Testis (tissue), 2 donors: ENCODE data around the gene NRF1.

Source experiments
- POLR2A ChIP-seq: fragments of 450-650 bp; IDR thresholded peaks from one replicate; pipeline ENCODE4 v1.6.1; 2017; ENCODE audit warnings: antibody characterized with exemption, mild to moderate bottlenecking, moderate library complexity
- TF ChIP-seq, protein P1 (sequence below), 3 experiments: fragments of 450-650 bp in 2 of 3; fragments of 200-600 bp in 1 of 3; sonication (generic) in 1 of 3; IDR thresholded peaks; one replicate each; pipeline ENCODE4 v1.5.1; 2016 to 2019; ENCODE audit warnings: antibody characterized with exemption in 3 of 3, mild to moderate bottlenecking in 2 of 3, moderate library complexity in 1 of 3

DNA sequence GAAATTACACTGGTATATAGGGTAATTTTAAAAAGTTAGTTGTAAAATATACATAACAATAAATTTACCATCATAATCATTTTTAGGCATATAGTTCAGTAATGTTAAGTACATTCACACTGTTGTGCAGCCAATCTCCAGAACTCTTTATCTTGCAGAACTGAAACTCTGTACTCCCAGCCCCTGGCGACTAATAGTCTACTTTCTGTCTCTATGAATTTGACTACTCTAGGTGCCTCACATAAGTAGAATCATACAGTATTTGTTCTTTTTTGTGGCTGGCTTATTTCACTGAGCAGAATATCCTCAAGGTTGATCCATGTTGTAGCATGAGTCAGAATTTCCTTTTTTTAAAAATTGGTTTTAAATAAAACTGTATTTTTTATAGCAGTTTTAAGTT, 41.4 kb downstream of the NRF1 start:
- TF ChIP-seq, protein P1, sequence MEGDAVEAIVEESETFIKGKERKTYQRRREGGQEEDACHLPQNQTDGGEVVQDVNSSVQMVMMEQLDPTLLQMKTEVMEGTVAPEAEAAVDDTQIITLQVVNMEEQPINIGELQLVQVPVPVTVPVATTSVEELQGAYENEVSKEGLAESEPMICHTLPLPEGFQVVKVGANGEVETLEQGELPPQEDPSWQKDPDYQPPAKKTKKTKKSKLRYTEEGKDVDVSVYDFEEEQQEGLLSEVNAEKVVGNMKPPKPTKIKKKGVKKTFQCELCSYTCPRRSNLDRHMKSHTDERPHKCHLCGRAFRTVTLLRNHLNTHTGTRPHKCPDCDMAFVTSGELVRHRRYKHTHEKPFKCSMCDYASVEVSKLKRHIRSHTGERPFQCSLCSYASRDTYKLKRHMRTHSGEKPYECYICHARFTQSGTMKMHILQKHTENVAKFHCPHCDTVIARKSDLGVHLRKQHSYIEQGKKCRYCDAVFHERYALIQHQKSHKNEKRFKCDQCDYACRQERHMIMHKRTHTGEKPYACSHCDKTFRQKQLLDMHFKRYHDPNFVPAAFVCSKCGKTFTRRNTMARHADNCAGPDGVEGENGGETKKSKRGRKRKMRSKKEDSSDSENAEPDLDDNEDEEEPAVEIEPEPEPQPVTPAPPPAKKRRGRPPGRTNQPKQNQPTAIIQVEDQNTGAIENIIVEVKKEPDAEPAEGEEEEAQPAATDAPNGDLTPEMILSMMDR (IDR thresholded peaks at IDR 0.05): no peak
- no peak for TF ChIP-seq POLR2A
